ENCODE data around the gene CLN6. TPM values are rescaled to one million over a fixed set of nuclear protein-coding genes. Genes with fewer than 3 reads are reported as not detected.

CLN6 gene
- polyA plus RNA-seq, 12 donors, result 13.9 to 38.4 (median 17.9) TPM; not detected in 1

Other genes with a start within 250 kb of the CLN6 start
- 10 to 100 TPM in 11 of 12 donors, not detected in 1; 28.3 to 64.2 (median 33.6) TPM for gene PIAS1, start 175.4 kb downstream of the CLN6 start, polyA plus RNA-seq (ENCODE audit: insufficient read length in 12 of 12)
- 10 to 100 TPM in 3 of 12 donors, 1 to 10 TPM in 7, not detected in 2; 5.2 to 17.7 (median 8.5) TPM for gene CALML4, start 24.4 kb downstream of the CLN6 start, polyA plus RNA-seq (ENCODE audit: insufficient read length in 12 of 12)
- 10 to 100 TPM in 11 of 12 donors, not detected in 1; 35.0 to 51.6 (median 41.1) TPM for gene FEM1B, start 48.0 kb upstream of the CLN6 start, polyA plus RNA-seq (ENCODE audit: insufficient read length in 12 of 12)
- 1 to 10 TPM in 11 of 12 donors, not detected in 1; 2.3 to 7.0 (median 3.7) TPM for gene ITGA11, start 202.4 kb upstream of the CLN6 start, polyA plus RNA-seq (ENCODE audit: insufficient read length in 12 of 12)